ENCODE results near the gene FGFRL1.

DNA sequence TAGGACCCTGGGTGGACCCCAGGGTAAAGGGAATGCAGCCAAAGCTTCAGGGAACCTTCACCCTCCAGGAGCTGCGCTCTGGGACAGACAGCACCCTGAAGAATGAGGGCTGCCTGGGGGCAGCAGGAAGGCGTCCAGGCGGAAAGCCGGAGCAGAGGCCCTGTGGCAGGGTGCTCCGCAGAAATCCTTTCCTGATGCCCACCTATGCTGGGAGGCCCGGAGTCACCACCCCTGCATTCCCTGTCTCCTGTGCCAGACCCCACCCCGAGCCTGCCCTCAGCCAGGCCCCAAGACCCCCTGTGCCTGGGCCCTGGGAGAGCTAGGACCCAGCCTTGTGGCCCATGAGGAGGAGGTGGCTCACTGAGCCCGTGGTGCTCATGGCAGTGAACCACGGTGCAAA lies 36.8 kb upstream of the FGFRL1 start:
- TF ChIP-seq CTCF (IDR thresholded peaks at IDR 0.05) (no peak), POLR2A (IDR thresholded peaks at IDR 0.05) (no peak), POLR2AphosphoS5 (IDR thresholded peaks at IDR 0.05) (no peak)
